Left ventricle myocardium superior (tissue), 1 donor: ENCODE data around the gene DGAT2. TPM values are rescaled to one million over a fixed set of nuclear protein-coding genes. Genes with fewer than 3 reads are reported as not detected.

Source experiments
- ATAC-seq: fragments of 200-7000 bp; cut with Tn5 transposase; one replicate; pipeline ENCODE4 v1.9.1; 2020; ENCODE audit warnings: mild to moderate bottlenecking, moderate library complexity
- DNase-seq: peaks from one replicate; pipeline ENCODE4 v3.0.0-alpha.2; 2020
- intact Hi-C: fragments of 100-400 bp; cut with micrococcal nuclease; formaldehyde crosslinking; loops from one replicate; pipeline ENCODE4 v1.11.0; 2022
- total RNA-seq: library from RNA; stranded (reverse); fragmentation: NEBNext Ultra II Directional; extraction: Animal tissue kit (Norgen Biotek cat#: 25700); gene quantifications from one replicate; pipeline ENCODE4 v1.2.1, GENCODE V29; 2021
- donor health status: DM: no; HTN: yes; CAD: no; lungs with severe emphysema.

The DGAT2 gene
- total RNA-seq, 1 donor from 2014 or later = 18.3 TPM

DNA sequence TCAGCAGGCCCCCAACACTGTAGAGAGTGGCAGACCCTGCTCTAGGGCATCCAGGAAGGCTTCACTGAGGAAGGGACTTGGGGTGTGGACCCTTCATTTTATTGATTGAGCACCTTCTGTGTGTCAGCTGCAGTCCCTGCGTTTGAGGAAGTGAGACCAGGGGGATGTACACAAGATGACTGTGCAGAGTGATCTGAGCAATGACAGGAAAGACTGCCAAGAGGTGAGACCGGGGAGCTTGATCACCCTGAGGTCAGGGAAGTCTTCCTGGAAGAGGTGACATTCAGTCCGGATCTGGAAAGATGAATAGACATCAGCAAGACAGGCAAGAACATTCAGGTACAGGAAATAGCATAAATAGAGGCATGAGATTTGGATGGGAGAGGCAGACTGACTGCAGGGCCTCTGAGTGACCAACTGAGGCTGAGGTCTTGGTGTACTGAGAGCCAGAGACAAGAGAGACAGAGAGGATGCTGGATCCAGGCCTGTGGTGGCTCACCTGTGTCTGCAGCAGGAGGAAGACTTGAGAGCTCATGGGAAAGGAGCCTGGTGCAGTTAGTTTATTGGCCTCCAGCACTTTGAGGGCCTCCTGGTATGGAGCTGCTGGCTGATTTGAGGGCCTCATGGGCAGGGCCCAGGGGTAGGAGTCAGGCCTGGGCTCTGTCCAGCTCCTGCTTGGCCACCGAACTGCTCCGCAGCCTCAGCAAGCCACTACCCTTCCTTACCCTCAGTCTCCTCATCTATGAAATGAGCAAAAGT lies 5.2 kb downstream of the DGAT2 start:
- DNase-seq = no peak
- intact Hi-C loops = no loop called here
- no peak for ATAC-seq

DNA sequence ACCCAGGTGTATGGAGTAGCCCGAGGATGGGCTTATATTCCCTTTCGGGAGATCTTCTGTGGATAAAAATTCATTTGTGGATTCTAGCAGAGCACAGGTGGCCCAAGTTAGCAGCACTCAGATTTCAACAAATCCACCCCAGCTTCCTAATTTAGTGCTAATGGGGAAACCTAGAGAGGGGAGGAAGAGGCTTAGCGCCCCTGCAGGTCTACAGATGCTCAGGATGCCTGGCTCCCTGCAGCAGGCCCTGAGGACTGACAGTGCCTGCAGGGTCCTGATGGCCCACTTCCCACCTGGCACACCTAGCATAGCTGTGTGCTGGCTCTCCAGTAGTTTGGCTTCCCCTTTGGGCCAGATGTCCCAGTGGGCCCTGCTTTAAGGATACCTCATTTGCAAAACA lies 6.5 kb downstream of the DGAT2 start:
- intact Hi-C loops = no loop called here
- no peak for DNase-seq
- ATAC-seq = no peak

DNA sequence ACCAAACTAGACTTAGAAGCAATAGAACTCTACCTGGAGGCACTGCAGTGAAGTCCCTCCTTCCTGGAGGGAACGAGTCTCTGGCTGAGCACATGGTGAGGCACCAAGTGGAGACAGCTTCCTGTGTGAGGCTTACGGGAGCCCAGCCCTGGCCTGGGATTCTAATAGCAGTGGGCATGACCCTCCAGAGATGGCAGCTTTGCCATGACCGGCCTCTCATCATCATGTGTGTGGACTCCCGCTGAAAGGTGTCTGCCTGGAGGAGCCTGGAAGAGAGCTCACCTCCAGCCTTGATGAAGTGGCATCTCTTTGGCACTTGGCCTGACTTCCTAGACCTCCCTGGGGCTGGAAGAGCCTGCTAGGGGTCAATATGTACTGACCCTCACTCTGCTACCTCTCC lies 8.0 kb downstream of the DGAT2 start:
- intact Hi-C loops = no loop called here
- no peak for ATAC-seq
- DNase-seq = no peak

DNA sequence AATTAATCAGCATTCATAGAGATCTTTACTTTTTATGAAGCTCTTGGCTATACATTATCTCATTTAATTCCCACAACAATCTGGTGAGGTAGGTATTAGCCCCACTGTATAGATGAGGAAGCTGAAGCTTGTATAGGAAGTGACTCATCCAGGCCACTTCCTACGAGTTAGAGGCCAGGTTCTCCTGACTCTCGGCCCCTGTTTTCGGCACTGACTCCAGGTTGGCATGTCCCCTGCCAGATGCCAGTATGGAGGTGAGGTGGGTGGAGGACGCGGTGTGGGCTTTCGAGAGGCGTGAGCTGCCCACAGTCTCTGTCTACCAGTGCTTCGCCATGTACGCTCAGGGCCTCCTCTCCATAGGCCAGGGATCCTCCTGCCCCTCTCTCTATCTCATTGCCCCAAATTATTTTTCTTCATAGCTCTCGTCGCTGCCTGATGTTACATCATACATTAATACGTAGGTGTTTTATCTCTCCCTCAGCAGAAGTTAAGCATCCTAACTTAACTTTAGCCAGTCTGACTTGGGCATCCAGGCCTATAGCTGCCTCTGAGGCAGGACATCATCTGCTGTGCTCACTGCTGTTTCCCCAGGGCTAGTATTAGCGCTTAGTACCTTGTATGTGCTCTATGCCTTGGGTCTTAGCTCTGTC lies 9.0 kb downstream of the DGAT2 start:
- DNase-seq (no peak), ATAC-seq (no peak)
- intact Hi-C loops = no loop called here

- ATAC-seq (no peak), DNase-seq (no peak)
- intact Hi-C loops = no loop called here
Measured at GRCh38 chr11:75778962-75779361, 10.4 kb downstream of the DGAT2 start.

GRCh38 chr11:75779960-75780359 lies 11.4 kb downstream of the DGAT2 start:
- ATAC-seq (no peak), DNase-seq (no peak)
- intact Hi-C loops = no loop called here

DNA sequence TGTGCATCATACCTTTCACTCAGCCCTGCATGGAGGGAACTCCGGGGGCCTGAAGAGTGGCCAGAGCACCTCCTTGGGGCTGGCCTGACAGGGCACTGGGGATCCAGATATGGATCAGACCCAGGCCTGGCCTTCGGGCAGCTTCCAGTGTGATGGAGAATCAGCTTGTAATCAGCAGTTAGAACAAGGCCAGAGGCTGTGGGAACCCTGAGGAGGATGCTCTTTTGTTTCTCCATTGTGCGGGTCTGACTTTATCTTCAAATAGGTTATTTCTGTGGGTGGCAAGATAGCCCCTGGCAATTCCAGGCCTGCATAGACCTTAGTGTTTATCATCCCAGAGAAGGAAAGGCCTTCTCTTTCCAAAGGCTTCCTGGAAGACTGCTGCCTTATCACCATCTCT lies 12.3 kb downstream of the DGAT2 start:
- no peak for DNase-seq
- intact Hi-C loops = no loop called here
- ATAC-seq = no peak

DNA sequence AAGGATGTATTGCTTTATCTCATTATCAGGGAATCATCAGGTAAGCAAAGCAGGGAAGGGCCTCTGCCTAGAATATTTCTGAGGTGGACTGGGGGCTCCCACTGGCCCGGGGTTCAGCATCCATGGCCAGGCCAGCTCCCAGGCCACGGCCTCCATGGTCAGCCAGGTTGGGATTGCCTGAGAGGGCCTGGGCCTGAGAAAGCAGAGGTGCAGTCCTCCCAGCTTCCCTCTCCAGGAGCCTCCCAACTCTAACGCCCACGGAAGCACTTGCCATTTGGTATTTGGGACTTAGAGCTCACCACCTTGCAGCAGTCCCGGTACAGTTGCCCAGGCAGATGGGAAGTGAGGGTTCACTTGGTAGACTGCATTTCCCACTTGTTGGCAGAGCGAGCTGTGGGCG lies 12.7 kb downstream of the DGAT2 start:
- DNase-seq = no peak
- intact Hi-C loops = no loop called here
- ATAC-seq = no peak

DNA sequence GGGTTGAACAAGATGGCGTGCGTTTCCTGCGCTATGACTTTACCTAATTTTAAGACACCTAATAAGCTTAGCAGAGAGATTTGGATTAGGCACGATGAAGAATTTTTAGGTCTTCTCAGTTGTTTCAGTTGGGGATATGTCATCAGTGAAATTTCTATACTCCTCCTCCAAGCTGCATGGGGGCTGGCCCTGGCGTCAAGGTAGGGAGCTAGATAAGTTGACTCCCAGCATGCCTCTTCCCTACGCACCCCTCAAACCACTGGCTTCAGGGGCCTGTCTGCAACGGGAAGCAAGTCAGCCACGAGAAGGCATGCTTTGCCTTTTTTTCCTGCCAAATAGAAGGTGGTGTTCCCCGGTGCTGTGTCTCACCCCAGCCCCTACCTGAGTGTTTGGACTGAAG lies 13.3 kb downstream of the DGAT2 start:
- ATAC-seq = no peak
- intact Hi-C loops = no loop called here
- no peak for DNase-seq

DNA sequence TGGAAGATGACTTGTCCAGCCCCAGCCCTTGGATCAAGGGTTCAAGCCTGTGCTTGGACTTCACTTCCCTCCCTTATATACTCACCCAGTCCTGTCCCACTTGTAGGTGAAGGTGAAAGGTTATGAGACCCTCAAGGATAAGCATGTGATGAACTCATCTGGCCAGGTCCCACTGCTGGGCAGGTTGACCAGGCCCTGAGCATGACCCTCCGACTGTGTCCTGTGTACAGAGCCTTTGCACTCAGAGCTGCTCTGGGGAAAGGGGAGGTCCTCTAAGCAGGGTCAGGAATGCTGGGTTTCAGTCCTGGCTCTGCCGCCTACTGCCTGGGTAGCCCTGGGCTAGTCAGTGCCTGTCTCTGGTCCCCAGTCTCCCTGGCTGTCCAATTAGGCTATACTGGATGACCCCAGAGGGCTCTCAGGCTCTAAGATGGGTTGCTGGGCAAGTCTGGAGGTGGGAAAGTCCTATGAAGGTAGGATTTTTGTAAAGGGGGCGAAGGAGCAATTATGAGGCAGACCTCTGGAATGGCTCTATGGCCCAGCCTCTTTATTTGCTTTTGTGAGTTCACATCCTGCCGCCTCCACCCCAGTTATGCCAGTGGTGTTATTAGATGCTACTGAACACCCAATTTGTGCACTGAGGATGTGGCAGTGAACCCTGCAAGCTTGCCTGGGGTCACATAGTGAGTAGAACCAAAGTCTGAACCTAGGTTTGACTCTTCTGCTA lies 14.1 kb downstream of the DGAT2 start:
- DNase-seq (no peak), ATAC-seq (no peak)
- intact Hi-C loops = no loop called here

GRCh38 chr11:75783416-75784084 lies 15.0 kb downstream of the DGAT2 start:
- no peak for ATAC-seq
- no peak for DNase-seq
- intact Hi-C loops = no loop called here

- DNase-seq (no peak), ATAC-seq (no peak)
- intact Hi-C loops = no loop called here
Measured at GRCh38 chr11:75784085-75784478, 15.5 kb downstream of the DGAT2 start.

GRCh38 chr11:75784506-75784905 lies 15.9 kb downstream of the DGAT2 start:
- no peak for ATAC-seq
- intact Hi-C loops = no loop called here

DNA sequence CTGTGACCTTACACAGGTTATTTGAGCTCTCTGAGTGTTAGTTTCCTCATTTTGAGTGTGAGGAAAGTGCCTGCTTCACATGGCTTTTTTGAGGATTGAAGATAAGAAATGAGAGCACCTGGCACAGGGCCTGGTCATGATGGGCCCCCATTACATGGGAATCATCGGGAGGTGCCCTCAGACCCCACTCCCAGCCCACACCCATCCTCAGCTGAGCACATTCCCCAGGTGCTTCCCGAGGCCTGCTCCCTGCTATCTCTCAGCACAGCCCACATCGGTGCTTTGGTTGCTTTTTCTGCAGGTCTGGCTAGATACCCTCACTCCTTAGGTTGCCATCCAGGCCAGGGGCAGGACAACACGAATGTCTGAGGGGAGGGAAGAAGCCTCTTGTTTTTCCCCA lies 16.6 kb downstream of the DGAT2 start:
- no peak for ATAC-seq
- DNase-seq = no peak
- intact Hi-C loops = no loop called here

More at GRCh38 chr11:75784506-75784905, 15.9 kb downstream of the DGAT2 start:
- no peak for DNase-seq

GRCh38 chr11:75786101-75786736 lies 17.6 kb downstream of the DGAT2 start:
- no peak for DNase-seq
- intact Hi-C loops = no loop called here
- ATAC-seq = no peak

- ATAC-seq = no peak
- DNase-seq = no peak
- intact Hi-C loops = no loop called here
Measured at GRCh38 chr11:75789521-75789920, 20.9 kb downstream of the DGAT2 start.

GRCh38 chr11:75790986-75791385 lies 22.4 kb downstream of the DGAT2 start:
- ATAC-seq (no peak), DNase-seq (no peak)
- intact Hi-C loops = no loop called here

DNA sequence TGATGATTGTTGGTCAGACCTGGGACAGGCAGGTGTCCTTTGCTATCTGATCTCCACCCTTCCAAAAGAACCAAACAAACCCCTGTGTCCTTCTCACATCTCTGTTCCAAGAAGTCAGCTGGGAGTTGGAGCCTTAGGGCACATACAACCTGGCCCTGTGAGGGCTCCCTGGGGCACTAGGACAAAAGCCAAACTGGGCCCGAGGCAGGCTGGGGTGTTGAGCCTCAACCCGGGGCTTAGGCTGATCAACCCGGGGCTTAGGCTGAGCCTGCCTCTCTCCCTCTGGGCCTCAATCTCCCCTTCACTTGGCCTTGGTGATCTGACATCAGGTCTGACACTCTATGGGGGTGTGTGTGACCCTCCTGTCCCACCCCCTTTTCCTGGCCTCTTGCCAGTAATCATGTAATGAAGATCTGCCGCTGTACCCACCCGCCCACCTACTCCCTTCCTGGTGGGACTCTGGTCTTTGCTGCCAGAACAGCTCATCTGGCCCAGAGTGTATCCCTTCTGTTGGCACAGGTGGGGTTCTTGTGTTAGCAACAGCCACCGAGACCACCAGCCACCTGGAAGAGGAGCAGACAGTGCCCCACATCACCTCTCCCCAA lies 23.7 kb downstream of the DGAT2 start:
- DNase-seq (no peak), ATAC-seq (no peak)
- intact Hi-C loops = no loop called here
